ENCODE results near the gene EHF.
A peak's percentile ranks its signal among the peaks of the same experiment; 100 is the strongest.

The EHF gene

DNA sequence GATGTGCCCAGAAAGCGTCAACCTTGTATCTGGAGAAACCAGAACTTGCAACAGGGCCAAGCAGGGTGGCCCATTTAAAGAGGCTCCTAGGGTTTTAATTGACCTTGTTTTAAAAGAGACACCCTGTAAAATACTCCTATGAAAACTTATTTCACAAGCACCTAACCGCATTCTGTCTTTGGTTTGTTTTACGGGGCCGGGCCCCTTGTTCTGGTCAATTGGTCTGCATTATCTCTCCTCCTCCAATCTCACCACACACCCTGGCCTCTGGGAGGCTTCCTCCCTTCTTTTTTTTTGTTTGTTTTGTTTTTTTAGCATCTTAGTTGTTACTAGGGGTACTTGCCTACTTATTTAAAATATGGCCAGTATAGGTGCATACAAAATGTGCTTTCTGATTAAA lies 4.7 kb downstream of the EHF start:
- DNase-seq = no peak

- no peak for DNase-seq
These were observed 5.5 kb downstream of the EHF start for GRCh38 chr11:34626393-34626792.

- no peak for DNase-seq
These were observed 6.3 kb downstream of the EHF start for GRCh38 chr11:34627197-34627596.

DNA sequence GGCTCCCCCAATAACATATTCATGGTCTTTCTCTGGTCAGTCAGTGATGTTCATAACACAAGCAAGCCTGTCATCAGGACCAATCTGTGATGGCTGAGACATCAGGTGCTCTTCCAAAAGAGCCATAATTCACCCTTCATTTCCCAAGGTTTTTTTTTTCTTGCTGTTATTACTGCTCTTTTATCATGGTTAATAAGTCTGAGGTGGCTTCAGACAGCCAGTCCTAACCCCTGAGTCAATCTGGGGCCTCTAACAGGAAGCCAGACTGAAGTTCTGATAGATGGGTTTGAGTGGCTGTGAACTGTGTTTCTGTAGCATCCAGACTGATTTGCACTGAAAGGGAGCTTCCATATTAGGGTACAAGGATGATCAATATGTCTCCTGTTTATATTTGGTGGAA lies 8.8 kb downstream of the EHF start:
- no peak for DNase-seq

DNA sequence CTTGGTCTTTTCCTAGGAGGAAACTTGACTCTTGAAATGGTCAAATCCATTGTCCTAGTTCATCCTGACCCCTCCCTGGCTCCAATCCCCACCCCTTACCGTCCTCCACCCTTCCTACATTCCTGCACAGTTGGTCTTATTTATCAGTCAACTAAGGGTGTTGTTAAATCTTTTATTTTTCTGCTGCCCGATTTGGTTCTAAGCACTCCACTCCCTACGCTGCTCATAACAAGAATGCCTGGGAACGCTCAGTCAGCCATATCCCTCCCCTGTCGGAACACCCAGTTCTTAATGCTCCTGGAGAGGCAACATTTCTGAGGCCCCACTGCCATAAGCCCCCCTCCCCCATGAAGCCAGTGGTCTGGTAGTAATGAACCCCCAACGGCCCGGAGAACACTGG lies 9.7 kb downstream of the EHF start:
- no peak for DNase-seq

DNA sequence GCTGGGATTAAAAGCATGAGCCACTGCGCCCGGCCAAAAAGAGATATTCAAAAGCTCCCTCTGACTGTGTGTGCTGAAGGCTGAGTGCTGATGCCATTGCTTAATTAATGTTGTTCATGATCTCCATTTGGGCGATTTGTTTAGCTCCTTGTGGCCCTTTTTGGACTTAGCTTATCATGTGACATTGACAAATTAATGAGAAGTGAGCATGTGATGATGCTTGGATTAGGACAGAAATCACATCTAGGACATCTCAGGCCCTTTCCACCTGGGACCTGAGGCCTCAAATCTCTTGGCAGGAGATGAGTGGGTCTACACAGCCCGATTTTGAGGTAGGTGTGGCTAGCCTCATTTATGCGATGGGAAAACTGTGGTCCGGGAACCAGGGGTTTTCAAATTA lies 10.4 kb downstream of the EHF start:
- DNase-seq = no peak

- no peak for DNase-seq
These were observed 10.8 kb downstream of the EHF start for GRCh38 chr11:34631737-34632104.

DNA sequence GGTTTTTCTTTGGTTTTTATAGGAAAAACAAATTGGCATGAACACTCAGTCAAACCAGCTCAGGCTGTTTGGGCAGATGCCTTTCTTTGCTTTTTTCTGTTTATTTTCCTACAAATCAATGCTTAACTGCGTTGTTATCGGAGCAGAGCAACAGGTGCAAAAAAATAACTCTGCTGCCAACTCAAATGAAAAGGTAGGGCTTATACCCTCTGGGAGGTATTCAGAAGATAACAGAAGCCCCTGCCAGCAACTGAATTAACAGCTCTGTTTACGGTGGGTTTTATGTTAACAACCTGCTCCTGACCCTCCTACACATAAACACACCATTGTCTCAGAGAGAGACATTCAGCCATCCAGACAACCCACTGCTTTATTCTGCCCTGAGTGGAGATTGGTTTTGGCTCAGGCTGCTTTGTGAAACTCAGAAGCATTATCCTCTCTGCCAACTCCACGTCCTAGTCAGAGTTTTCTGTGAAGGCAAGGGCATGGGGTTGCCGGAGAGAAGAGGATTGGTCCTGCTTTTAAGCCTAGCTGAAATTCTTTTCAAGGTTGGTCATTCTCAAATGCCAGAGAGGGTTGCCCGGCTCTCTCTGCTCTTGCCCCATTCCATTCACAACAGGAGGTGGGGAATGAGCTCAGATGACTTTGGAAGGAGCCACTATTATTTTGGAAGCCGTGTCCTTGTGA lies 11.4 kb downstream of the EHF start:
- no peak for DNase-seq

- no peak for DNase-seq
These were observed 12.7 kb downstream of the EHF start for GRCh38 chr11:34633640-34633989.

DNA sequence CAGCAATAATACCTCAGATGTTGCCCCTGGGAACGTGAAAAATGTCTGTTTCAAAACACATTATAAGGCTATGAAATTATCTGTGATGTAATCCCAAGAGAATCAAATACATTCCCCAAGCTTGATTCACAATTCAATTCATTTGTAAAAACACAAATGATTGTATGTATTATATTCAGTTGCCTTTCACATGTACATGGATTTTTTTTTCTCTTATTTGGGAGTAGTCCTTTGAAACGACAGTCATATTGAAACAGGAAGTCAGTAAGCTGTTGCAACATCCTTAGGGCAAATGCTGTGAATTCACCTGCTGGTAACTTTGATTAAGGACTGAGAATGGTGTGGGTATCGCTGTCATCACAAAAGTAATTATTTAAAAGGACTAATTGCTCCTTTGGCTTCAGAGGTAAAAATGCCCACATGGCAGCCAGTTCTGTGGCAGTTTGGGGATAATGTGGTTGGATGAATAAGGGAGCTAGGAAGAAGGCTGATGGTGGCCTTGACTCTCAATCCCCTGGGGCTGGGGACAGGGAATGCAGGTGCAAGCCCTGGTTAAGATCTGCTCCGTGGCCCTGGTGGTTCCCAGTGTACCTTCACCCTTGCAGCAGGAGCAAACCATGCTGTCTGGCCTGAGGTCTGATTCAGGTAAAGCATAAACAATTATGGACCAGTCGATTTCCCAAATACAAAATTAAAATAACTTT lies 13.2 kb downstream of the EHF start:
- DNase-seq = peak in 1 of 2 donors; percentile 22

DNA sequence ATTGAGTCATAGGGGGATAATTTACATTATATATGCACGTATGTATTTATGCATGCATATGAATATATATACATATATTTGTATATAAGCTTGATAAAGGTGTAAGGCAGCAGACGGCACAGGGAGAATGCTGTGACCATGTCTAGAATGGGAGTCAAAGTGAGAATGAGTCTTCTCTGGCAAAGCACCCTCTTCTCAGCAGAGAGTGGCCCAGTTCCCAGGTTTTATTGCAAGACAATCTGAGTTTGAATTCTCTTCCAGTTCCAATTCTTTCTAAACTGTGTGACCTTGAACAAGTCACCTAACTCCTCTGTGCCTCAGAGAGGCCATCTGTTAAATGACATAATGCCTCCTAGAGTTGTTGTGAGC lies 13.8 kb downstream of the EHF start:
- no peak for DNase-seq

- no peak for DNase-seq
These were observed 15.2 kb downstream of the EHF start for GRCh38 chr11:34636127-34636526.

DNA sequence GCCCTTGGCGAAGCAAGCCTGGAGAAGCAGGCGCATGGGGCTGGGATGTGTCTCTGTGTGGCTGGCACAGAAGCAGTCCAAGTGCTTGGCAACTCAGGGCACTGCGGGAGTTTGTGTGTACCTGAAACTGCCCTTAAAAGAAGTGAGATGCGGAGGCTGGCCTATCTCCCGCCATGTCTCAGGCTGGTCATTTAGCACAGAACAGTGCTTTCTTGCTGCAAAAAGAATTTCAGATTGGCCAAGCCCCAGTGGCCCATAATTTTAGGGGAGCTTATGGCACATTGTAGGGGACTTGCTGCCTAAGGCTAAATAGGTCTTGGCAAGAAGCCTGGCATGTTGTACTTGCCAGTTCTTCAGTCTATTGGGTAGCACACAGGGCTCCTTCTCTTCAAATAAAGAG lies 16.4 kb downstream of the EHF start:
- no peak for DNase-seq

GRCh38 chr11:34638897-34639296 lies 18.0 kb downstream of the EHF start:
- DNase-seq = no peak

- DNase-seq = no peak
These were observed 18.7 kb downstream of the EHF start for GRCh38 chr11:34639545-34639944.

DNA sequence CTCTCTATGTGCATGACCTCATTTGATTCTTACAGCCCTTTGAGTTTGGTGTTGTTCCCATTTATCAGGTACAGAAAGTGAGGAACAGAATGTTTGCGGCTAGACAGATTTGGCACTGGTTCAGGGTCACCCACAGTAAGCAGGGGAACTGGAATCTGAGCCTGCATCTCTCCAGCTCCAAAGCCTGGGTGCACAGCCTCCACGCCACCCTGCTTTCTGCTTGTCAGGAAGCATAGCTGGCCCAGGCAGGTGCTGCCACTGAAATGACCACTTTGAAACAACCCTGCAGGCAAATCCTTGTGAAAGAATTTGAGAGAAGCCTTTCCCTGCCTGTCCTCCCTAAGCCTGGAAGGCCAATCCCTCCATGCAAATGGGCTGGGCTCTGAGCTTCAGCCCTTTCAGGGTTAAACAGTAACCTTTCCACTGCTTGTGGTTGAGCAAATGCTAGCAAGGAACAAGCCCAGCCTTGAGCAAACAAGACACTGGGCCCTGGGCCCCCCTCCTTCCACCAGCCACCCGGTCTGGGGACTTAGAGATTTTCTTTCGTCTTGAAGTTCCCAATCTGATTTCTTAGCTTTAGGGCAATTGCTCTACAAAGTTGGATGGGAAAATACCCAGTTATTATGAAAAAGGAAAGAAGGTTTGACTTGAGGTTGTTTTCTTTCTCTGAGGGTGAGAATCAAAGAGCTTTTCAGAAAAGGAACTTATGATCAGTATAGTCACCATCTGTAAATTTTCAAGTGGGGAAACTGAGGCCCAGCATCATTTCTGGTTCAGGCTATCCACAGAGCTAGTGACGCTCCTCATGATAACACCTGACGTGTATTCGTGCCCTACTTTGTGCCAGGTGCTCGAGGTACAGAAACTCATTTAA lies 19.4 kb downstream of the EHF start:
- DNase-seq = no peak

- no peak for DNase-seq
These were observed 20.0 kb downstream of the EHF start for GRCh38 chr11:34640924-34641275.

DNA sequence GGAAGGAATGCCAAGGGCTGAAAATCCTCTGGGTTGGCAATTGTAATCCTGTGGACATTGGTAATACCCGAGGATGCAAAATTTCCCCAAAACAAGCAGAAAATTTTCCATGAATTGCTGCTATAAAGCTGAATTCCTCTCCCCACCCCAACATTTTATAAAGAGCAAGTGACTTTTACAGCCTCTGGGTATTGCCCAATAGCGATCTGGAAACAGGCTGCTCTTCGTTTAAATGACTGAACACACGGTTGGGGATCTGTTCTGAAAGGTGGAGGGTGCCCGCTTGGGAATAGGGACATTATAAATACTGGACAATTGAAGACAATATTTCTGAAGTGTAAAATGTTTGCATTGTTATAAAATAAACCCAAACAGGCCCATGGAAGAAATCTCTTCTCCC lies 20.6 kb downstream of the EHF start:
- no peak for DNase-seq

- DNase-seq = no peak
These were observed 21.2 kb downstream of the EHF start for GRCh38 chr11:34642001-34642554.

- DNase-seq = no peak
These were observed 22.0 kb downstream of the EHF start for GRCh38 chr11:34642873-34643272.

DNA sequence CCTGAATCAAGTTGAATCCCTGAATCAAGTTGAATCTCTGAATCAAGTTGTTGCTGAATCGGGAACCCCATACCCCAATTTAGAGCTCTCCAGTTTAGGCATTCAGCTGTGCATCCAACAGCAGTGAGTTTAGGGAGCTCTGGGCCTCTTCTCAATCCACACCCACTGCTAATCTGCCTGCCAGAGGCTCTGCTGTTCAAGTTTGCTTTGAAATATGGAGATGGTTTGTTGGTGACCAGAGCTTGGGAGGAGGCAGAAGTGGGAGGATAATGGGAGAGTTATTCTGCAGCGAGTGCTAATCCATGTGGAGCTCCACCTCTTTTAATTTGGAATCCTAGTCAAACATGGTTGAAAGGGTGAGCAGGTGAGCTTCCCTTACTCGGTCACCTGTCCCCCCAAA lies 22.4 kb downstream of the EHF start:
- DNase-seq = no peak

- no peak for DNase-seq
These were observed 23.0 kb downstream of the EHF start for GRCh38 chr11:34643846-34644245.

GRCh38 chr11:34644669-34645406 lies 23.9 kb downstream of the EHF start:
- no peak for DNase-seq

Measured in CD4-positive, alpha-beta T cell treated with Interleukin-4 for 1 hour (primary cell).